Right renal cortex interstitium (tissue), 3 donors: ENCODE measurements around the gene MAN1A1. TPM values are rescaled to one million over a fixed set of nuclear protein-coding genes. Genes with fewer than 3 reads are reported as not detected.
"Not testable (repeated sequence)": the region's sequence is repeated elsewhere in the genome, so short reads cannot be mapped to it uniquely, and the experiment has no call there.

Experiments used
- DNase-seq, 3 donors: peaks; one replicate each; pipeline ENCODE4 v3.0.0-alpha.2; 2013; ENCODE audit warnings: low read depth in 3 of 3, low spot score in 2 of 3
- polyA plus RNA-seq, 3 donors: library from polyadenylated mRNA; unstranded; fragments of 120-200 nt; gene quantifications; one replicate each; pipeline ENCODE4 v1.2.1, GENCODE V29; 2013; ENCODE audit not compliant: insufficient read length in 3 of 3

MAN1A1 gene
- polyA plus RNA-seq, result 10 to 100 TPM; 89.0 to 98.6 (median 94.1) TPM

DNA sequence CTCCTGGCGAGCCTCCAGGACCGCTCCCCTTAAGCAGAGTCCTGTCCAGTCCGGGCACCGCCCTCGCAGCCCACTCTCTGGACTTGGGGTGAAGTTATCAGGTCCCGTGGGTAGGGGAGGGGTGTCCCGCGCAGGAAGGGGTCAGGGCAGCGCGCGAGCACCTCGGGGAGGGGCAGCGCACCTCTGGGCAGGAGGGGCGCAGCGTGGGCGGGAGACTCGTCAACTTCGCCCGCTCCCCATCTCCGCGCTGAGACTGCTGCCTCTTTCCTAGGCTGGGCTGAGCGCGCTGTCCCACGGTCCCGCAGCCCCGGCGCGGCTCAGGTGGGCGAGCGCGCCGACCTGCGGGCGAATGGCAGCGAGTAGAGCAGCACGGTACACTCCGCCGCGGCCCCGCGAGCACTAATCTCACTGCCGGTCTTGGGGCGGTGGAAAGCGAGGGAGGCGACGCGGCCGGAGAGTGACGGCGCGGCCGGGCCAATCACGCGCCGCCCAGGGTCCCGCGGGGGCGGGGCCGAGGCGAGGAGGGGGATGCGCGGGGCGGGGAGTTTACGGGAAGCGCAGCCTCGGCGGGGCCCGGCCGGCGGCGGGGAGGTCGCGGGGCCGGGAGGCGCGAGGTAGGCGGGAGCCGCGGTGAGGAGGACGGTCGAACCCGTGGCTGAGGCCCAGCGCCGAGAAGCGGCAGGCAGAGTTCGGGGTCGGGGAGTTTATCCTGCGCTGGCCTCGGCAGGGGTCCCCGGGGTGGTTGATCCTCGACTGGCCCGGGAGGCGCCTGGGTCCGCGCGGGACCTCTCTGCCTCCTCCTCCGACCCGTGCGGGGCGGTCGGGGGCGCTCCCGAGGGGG is at the start of gene MAN1A1:
Gene MAN1A1, minus strand, starts transcription at position 401 of the 841 bp plus-strand sequence. CDS start 696 bp downstream, outside the sequence.
- DNase-seq, result peak in 2 of 3 donors; percentile 78 to 82

DNA sequence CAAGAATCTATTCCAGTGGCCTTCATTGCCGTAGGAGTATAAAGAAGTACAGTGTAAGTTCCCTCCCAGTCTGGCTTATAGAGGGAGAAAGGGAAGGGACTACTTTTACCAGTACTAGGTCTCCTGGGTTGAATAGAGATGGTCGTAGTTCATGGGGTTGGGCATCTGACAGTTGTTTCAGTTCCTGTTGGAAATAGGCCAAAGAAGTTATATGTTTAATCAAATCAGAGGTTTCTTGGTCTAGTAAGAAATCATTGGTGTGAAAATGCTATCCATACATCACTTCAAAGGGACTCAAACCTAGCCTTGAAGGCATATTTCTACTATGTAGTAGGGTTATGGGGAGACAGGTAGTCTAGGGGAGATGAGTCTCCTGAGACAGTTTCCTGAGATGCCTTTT is 45.6 kb upstream of the MAN1A1 start:
- DNase-seq, result no peak

GRCh38 chr6:119390247-119390793 is 40.8 kb upstream of the MAN1A1 start:
- DNase-seq, result no peak

DNA sequence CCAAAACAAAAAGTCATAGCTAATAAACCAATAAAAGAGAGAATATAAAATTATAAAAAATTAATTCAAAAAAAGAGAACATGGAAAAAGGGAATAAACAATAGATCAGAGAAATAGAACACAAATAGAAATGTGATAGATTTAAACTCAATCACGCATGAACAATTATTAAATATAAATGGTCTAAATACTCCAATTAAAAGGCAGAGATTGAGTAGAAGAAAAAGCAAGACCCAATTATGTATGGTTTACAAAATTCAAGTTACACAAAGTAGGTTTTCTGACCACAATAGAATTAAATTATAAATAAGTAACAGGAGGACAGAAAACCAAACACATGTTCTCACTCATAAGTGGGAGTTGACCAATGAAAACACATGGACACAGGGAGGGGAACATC is 36.4 kb upstream of the MAN1A1 start:
- DNase-seq, result no peak

GRCh38 chr6:119384444-119384843 is 34.9 kb upstream of the MAN1A1 start:
- DNase-seq, result no peak

- no peak for DNase-seq
These were observed 30.2 kb upstream of the MAN1A1 start for GRCh38 chr6:119379809-119380208.

DNA sequence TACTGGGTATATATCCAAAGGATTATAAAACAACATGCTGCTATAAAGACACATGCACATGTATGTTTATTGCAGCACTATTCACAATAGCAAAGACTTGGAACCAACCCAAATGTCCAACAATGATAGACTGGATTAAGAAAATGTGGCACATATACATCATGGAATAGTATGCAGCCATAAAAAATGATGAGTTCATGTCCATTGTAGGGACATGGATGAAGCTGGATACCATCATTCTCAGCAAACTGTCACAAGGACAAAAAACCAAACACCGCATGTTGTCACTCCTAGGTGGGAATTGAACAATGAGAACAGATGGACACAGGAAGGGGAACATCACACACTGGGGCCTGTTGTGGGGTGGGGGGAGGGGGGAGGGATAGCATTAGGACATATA is 27.5 kb upstream of the MAN1A1 start:
- DNase-seq, result not testable (repeated sequence)

GRCh38 chr6:119370080-119370479 is 20.5 kb upstream of the MAN1A1 start:
- DNase-seq, result no peak

DNA sequence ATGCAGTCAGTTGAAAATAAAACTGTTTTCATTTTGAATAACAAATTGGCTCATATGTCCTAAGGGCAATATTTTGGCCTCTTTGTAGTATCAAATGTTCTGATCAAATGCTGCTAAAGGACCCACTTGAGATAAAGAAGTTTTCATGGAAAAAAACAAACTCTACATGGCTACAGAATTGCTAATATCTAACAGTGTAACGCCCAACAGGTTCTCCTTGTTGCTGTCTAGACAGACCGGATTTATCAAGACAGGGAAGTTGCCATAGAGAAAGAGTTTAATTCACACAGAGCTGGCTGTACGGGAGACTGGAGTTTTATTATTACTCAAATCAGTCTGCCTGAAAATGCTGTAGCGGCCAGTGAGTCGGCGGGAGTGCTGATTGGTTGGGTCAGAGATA is 19.4 kb upstream of the MAN1A1 start:
- no peak for DNase-seq

DNA sequence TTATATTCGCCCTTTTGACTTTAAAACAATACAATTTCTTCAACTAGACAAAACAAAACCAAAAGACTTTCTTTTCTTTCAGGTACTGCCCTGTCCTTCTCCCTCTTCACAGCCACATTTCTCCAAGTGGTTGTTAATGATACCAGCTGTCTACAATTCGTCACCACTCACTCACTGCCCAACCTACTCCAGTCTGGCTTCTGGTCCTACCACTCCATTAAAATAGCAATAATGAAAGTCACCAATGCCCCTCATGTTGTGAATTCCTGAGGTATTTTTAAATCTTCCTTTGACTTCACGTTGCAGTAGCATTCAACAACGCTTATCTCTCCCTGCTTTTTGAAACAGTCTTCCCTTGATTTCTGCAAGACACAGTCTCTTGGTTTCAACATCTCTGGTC is 11.6 kb upstream of the MAN1A1 start:
- no peak for DNase-seq

GRCh38 chr6:119360262-119360915 is 10.8 kb upstream of the MAN1A1 start:
- no peak for DNase-seq

DNA sequence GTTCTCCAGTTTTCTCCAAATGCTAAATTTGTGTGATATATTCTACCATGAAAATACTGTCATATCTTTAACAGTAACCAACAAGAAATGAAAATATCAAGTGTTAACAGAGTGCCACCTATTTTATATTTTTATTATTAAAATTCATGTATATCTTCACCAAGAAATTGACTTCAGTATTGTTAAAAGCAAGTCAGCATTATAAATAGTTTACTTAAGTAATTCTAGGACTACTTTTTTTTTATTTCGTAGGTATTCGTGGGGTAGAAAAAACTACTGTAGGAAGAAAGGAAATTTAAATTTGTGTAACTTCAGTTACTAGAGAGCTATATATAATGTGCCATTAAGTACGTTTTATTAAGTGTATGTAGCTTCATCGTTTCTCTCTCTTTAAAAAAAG is 6.3 kb upstream of the MAN1A1 start:
- DNase-seq, result no peak

- no peak for DNase-seq
These were observed 5.6 kb upstream of the MAN1A1 start for GRCh38 chr6:119355157-119355556.

DNA sequence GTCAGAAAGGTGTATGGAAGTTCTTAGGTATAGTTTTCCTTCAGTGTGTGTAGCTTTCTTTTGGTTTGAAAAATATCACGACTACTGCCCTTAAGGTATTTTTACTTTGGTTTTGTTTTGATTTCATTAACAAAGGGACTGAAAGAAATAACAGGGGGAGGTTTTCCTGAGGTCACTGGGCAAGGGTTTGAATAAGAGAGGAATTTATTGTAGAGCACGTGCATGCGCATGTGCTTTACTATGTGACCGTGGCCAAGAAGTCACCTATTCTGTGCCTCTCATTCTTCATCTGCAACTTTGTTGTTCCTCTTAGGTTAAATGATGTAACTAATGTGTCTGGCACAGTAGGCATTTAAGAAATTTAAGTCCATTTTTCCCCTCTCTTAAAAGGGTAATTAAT is 4.1 kb upstream of the MAN1A1 start:
- DNase-seq, result no peak

GRCh38 chr6:119352001-119352400 is 2.4 kb upstream of the MAN1A1 start:
- DNase-seq, result no peak

- DNase-seq, result no peak
These were observed 1.4 kb upstream of the MAN1A1 start for GRCh38 chr6:119350952-119351372.

DNA sequence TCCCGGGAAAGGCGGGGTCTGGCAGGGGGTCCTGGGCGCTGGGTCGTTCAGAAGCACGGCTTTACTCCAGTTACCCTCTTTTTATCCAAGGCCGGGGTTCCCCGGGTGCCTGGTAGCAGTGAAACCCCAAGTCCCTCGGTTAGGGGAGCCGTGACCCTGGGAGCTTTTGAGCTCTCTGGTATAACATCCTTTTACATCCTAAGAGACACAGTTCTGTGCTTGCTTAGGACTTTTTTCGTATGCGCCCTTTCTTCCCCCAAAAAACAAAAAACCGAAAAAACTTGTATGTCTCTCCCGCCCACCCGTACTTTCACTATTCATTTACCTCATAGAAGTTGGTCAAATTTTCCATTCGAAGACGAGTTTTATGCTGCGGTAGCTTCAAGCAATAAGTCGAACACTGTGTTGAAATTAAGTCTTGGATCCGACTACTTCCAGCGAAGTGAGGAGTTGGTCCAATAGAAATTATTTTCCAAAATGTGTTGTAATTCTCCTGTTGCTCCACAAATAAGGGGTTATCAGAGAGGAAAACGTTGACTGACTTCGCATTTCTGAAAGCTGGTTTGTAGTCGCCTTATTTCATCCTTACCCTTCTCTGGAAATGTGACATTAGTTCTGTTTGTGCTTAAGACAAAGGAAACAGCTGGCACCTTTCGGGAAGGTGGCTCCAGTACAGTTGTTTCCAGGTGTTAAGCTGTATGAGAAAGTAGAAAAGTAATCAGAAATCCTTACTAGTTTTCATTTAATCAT is 816 bp upstream of the MAN1A1 start:
- peak in 1 of 3 donors; percentile 47 for DNase-seq

GRCh38 chr6:119348748-119349360 is 707 bp downstream of the MAN1A1 start:
- peak in 1 of 3 donors; percentile 35 for DNase-seq

GRCh38 chr6:119348096-119348747 is 1.3 kb downstream of the MAN1A1 start:
- no peak for DNase-seq

GRCh38 chr6:119347466-119348095 is 2.0 kb downstream of the MAN1A1 start:
- DNase-seq, result no peak
